GM18498 (cell line): Measurements from ENCODE around the gene CARD14.
A peak's percentile ranks its signal among the peaks of the same experiment; 100 is the strongest.

Experiments
- ATAC-seq: cut with Tn5 transposase; IDR thresholded peaks from one replicate; pipeline ENCODE4 v1.9.1; 2021; ENCODE audit warnings: mild to moderate bottlenecking, moderate library complexity; ENCODE audit not compliant: unreplicated experiment

Gene CARD14

DNA sequence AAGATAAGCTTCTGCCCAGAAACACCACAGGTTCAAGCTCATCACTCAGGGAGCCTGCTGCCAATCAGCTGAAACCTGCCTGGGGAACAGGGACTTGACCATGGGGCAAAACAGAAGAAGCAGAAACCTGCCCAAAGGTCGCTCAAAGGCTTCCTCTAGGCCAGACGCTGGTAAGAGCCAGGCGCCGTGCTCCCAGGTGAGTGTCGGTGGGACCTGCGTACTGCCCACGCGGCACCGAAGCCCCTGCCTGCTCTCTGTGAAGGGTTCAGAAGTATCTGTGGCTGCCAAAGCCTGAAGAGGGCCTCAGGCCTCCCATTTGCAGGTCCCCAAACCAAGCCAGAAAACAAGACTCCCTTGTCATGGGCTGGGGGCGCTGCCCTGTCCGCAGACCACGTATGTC, 39.9 kb downstream of the CARD14 start:
- no peak for ATAC-seq

DNA sequence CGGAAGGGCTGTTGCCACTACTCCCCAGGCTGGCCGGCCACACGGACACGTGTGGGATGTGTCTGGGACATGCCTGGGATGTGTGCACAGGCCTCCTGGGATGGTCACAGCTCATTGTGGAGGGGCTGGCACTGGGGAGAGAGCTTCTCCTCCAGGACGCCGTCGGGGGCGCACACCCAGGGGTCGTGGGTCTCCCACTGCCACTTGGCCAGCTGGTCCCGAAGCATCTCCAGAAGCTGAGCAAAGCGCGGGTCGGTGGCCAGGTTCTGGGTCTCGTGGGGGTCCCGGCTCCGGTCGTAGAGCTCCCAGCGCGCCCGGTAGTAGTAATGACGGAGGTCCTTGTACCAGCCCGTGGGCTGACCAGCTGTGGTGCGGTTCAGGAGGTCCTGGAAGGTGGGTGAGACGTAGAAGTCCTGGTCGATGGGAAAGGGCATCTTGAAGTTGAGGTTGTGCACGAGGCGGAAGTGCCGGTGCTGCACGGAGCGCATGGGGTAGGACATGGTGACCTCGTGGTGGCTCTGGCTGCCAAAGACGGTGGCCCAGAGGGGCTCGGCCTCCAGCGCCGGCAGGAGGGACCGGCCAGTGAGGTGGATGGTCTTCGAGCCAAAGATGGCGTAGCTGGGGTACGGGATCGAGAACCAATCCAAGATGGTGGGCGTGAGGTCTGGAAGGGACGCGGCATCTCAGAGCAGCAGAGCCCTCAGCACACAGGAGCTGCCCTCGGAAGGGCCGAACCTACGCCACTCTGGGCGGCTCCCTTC, 40.7 kb downstream of the CARD14 start:
- ATAC-seq, result no peak

DNA sequence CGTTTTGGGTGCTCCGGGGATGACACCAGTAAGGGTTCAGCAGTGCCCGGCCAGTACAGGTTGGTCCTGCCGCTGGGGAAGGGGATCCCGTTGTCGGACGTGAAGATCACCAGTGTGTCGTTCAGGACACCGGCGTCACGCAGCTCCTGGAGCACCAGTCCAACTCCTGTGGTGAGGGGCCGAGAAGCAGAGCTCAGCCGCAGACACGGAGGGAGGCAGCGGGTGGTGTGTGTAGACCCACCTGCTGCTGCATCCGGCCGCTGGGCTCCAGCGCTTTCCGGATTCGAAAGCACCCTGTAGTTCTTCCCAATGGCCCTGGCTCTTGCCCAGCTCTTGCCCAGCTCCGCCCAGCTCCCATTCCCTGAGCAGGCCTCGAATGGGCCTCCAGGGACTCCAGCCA, 42.3 kb downstream of the CARD14 start:
- no peak for ATAC-seq

DNA sequence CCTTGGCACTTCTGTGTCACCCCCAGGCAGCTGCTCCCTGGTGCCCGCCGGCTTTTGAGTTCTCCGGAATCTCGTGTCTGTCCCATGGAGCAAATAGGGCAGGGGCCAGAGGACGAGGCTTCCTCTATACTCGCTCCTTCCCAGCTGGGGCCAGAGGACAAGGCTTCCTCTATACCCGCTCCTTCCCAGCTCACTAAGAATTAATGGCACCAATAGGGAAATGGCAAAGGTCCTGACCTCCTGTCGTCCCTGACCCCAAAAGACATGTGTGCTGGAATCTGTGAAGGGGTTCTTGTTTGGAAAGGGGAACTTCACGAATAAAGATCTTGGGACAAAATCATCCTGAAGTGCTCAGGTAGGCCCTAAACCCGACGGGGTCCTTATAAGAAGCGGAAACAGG, 42.7 kb downstream of the CARD14 start:
- no peak for ATAC-seq

DNA sequence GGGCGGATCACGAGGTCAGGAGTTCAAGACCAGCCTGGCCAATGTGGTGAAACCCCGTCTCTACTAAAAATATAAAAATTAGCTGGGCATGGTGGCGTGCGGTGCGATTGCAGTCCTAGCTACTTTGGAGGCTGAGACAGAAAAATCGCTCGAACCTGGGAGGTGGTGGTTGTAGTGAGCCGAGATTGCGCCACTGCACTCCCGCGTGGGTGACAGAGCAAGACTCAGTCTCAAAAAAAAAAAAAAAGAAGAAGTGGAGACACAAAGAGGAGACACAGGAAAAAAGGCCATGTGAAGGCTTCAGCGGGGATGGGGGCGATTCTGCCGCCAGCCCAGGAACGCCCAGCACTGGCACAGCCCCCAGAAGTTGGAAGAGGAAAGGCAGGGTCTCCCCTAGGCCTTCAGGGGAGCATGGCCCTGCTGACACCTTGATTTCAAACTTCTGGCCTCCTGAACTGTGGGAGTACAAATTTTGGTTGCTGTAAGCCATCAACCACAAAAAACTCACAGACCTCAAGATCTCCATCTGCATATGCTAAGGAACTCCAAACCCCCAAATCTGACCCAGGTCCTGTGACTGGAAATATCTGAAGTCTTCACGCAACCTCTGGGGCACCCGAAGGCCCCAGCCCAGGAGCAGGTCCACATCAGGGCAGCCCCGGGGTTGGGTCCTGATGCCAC, 43.3 kb downstream of the CARD14 start:
- no peak for ATAC-seq

DNA sequence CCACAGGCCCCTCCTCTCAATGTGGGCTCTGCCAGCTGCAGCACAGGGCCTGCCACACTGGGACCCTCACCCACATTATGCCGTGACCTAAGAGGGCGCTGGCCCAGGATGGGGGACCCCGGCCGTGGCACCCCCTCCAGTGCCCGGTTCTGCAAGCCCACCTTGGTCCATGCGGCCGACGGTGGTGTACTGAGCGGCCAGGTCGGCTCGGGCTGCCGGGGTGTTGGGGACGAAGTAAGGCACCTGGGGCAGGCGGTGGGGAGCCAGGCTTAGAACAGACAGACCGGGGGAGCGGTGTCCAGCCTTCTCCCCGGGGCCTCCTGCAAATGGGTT, 43.8 kb downstream of the CARD14 start:
- no peak for ATAC-seq

DNA sequence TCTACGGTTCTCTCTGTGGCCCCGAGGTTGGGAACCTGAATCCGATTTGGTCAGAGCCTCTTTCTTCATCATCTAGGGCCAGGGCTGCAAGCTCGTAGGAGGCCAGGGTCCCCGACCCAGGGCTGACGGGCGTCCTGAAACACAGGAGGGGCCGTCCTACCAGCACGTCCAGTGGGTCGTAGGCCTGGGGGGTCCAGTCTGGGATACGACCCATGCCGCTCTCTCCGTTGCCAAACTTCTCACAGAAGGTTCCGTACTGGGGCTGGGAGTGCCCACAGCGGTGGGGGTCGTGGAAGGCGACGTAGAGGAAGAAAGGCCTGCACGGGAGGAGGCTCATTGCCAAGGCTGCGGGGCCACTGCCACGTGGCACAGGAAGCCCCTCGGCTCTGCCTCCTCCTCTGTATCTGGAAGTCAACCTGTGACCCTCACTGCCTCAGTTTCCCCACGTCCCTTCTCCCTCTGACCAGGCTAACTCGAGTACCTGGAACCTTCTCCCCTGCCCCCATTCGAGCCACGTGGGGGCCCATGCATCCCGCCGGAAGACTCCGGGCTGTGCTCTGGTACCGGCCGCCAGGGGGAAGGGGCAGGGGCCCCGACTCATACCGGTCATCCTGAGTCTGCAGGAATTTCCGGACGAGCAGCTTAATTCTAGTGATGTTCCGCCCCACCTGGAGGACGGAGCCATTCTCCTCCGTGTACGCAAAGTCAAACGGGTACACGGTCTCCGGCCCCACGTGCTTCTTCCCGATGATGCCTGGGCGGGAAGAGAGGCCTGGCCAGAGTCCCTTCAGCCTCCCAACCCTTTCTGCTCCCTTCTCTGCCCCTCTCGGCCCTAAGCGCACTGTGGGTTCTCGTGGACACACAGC, 44.4 kb downstream of the CARD14 start:
- no peak for ATAC-seq

DNA sequence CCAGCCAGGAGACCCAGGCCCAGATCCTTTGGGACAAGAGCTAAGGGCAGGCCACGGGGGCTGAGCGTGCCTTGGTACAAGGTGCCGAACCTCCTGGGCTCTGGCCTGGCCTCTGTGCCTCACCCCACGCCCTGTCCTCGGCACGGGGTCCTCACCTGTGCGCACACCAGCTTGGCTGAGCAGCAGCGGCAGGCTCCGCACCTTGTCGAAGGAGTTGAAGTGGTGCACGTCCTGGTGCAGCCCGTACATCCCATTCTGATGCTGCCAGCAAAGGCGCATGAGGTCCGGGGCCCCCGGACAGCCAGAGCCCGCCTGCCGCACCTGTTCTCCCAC, 45.0 kb downstream of the CARD14 start:
- ATAC-seq, result no peak

DNA sequence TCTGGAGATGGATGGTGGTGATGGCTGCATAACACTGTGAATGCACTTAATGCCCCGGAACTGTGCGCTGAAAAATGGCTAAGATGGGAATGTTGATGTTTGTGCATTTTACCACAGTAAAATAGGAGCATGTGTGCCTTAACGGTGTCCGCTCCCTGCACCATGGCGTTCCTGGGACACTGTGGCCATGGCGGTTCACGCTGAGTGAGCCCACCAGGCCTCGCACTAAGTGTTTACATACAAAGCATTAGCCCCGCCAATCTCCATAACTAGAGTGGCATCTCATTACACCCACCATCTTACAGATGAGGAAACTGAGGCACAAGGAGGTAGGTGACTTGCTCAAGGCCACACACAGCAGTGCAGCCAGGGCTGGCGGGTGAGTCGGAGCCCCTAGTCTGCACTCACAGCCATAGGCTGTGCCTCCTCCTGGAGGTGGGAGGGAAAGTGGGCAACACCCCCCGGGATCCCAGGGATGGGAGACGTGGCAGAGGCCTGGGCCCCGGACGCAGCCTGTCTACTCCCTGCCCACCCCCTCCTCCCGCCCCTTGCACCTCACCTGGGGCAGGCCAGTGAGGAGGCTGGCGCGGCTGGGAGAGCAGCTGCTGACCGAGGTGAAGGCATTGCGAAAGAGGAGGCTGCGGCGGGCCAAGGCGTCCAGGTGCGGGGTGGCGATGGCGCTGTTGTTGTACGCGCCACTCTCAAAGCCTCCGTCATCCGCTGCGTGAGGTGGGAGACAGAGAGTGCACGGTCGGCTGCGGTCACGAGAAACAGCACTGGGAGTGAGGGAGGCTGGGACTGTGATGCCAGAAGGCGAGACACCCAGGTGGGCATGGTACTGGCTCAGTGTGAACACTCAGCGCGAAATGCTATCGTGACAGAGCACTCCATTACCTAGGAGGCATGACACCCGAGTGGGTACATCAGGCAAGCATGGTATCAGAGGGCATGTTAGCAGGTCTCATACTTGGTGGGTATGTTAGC, 46.9 kb downstream of the CARD14 start:
- no peak for ATAC-seq

DNA sequence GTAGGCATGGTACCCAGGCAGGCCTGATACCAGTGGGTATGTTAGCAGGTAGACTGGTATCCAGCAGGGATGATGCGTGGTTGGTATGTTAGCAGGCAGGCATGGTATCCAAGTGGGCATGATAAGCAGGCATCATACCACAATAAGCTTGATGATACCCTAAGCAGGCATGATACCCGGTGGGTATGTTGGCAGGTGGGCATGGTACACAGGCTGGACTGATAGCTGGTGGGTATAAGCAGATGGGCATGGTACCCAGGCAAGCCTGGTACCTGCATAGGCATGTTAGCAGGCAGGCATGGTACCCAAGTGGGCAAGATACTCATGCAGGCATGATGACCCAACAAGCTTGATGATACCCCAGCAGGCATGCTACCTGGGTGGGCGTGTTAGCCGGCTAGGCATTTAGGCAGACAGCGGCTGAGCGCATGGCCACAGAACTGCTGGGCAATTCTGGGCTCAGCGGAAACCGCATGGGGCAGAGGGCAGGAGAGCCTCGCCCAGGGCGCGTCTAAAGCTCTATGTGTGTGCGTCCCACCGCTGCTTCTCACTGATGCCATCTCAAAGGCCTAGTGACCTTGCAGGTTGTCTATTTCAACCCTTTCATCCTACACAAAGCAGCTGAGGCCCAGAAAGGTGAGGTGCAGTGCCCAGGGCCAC, 48.0 kb downstream of the CARD14 start:
- no peak for ATAC-seq

DNA sequence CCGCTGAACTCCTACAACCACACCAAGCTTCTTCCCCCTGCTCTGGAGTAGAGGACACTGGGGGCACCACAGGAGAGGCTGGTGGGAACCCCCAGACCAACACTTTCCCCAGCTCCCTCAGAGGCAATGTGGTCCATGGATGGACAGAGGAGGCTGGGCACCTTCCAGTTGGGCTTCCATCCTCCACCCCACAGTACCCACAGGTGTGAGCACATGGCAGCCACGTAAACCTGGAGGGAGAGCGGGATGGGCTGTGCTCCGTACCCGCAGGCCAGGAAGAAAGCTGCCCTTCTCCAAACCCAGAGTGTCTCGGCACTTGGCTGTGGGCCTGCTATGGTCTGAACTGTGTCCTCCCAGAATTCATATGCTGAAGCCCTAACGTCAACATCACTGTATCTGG, 48.6 kb downstream of the CARD14 start:
- no peak for ATAC-seq

DNA sequence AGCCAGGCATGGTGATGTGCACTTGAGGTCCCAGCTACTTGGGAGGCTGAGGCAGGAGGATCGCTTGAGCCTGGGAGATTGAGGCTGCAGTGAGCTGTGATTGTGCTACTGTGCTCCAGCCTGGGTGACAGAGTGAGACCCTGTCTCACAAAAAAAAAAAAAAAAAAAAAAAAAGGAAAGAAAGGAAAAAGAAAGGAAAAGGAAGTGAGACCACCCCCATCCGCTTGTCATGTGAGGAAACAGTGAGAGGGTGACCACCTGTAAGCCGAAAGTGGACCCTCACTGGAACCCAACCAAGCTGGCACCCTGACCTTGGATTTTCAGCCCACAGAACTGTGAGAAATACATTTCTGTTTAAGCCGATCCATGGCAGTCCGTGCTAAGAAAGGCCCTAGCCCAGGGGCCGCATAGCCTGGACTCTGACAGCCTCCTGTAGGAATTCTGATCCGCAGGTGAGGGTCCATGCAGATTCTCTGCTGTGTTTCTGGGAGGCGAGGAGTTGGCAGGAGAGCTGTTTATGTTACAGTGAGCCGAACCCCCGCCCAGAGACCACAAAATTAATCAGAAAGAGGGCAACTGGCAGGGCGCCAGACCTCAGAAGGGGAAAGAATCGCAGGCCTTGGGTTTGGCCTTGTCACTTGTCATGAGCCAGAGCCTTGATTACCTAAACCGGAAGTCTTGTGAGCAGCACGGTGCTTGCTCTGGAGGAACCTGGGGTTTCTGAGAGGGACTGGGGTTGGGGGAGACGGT, 49.4 kb downstream of the CARD14 start:
- peak; percentile 60 for ATAC-seq

DNA sequence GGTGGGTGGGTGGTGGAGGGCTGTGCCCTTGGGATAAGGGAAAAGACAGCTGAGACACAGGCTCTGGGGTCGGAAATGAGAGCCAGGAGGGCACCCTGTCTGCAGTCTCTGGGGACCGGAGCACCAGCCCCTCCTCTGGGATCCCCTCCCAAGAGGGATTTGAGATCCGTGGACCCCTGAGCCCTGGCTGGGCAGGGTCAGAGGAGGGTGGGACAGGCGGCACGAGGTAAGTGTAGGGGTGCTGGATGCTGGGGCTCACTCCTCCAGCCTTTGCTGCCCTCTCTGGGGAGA, 49.9 kb downstream of the CARD14 start:
- no peak for ATAC-seq

DNA sequence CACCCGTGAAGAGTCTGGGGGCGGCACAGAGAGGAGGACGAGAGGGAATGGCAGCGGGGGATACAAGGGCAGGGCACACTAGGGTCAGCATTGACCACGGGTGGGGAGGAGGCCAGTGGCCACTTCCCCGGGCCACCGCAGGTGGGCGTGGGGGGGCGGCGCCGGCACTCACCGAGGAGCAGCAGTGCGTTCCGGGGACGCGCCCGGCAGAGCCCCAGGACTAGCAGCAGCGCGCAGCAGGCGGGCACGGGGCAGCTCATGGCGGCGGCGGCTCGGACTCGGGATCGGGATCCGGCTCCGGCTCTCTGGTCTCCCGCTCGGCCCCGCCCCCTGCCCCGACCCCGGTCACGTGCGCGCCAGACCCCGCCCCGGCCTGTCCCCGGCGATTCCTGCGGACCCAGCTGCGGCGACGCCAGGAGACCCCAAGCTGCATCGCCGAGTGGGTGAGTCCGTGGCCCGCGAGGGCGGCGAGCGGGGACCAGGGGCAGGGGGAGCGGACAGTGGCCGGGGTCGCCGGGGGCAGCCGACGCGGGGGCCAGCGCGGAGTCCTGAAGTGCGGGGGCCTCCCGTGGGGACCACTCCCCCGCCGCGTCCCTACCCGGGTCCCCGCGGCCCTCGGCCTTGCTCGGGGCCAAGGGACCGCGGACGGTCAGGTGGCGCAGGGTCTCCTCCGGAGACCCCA, 50.4 kb downstream of the CARD14 start, which contains the start of the genes SGSH and SLC26A11:
Gene SGSH, minus strand, starts transcription at position 280 of the 682 bp plus-strand sequence. Its CDS starts 20 bp downstream, at position 260.
Gene SLC26A11, plus strand, starts transcription at position 374 of the 682 bp plus-strand sequence. CDS start 1,134 bp downstream, outside the sequence.
- ATAC-seq, result peak; percentile 43

DNA sequence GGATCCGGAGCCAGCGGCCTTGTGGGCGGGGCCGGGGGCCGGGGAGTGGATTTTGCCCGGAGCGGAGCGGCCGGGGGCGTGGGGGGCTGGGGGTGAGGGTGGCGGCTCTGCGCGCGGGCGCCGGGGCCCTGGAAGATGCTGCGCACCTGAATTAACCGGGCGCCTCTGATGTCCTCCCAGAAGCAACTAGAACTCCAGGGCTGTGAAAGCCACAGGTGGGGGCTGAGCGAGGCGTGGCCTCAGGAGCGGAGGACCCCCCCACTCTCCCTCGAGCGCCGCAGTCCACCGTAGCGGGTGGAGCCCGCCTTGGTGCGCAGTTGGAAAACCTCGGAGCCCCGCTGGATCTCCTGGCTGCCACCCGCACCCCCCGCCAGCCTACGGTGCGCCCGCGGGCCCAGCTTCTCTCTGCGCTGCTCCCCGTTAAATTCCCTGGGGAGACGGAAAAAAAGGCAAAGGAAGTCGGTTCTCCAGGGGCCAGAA, 50.9 kb downstream of the CARD14 start:
- no peak for ATAC-seq

DNA sequence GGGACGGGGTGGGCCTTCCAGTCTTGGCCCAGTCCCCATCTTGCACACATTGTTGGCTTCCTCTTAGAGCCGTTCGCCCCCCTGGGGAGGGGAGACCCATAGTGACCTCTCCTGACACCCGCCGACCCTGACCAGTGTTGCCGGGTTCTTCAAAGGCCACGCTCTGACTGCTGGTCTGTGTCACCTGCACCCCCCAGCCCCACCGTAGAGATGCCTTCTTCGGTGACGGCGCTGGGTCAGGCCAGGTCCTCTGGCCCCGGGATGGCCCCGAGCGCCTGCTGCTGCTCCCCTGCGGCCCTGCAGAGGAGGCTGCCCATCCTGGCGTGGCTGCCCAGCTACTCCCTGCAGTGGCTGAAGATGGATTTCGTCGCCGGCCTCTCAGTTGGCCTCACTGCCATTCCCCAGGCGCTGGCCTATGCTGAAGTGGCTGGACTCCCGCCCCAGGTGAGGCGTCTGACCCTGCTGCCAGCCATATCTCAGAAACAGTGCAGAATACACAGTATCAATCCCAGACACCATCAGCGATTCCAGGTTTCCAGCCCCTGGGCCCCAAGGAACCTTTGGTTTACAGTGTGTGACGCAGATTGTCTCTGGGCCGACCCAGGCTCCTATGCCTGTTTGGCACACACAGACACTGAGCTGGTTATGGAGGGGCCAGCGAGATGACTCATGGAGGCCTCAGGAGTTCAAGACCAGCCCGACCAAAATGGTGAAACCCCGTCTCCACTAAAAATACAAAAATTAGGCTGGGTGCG, 51.7 kb downstream of the CARD14 start:
- no peak for ATAC-seq

DNA sequence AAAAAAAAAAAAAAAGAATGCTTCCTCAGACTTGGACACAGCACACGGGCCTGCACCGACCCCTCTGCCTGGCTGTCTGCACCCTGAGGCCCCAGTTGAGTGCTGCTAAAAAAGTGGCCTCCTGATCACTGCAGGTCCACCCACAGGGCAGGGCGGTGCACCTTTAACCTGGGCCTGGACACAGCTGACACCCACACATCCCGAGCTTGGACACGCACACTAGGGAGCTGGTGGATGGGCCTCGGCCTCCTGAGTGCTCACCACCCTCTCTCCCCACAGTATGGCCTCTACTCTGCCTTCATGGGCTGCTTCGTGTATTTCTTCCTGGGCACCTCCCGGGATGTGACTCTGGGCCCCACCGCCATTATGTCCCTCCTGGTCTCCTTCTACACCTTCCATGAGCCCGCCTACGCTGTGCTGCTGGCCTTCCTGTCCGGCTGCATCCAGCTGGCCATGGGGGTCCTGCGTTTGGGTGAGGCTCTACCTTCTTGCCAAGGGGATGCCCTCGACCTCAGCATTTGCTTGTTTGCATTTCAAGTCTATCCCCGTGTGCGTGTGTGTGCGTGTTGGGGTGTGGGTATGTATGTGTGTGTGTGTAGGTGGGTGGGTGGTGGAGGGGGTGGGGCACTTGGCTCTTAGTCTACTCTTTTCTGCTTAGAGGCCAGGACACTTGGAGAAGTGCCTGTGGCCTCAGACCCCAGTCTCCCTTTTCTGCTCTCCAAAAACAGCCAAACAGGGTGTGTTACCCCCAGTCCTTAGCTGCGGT, 52.7 kb downstream of the CARD14 start:
- no peak for ATAC-seq
